Panc1 (cell line): Measurements from ENCODE around the gene BTD.

Experiments used
- POLR2AphosphoS5 ChIP-seq: IDR thresholded peaks from 2 replicates; pipeline ENCODE4 v1.6.1; 2012; ENCODE audit warnings: mild to moderate bottlenecking, low read depth, low read length, moderate library complexity
- SIN3A ChIP-seq: IDR thresholded peaks from 2 replicates; pipeline ENCODE4 v1.6.1; 2012; ENCODE audit warnings: low read depth, mild to moderate bottlenecking, low read length, moderate library complexity, borderline replicate concordance; ENCODE audit not compliant: insufficient read depth
- TCF7L2 ChIP-seq: IDR thresholded peaks from 2 replicates; pipeline ENCODE4 v1.6.1; 2011; ENCODE audit warnings: mild to moderate bottlenecking, low read depth, low read length, inconsistent platforms
- TF ChIP-seq, protein P1 (sequence below): fragments of 450-650 bp; IDR thresholded peaks from 2 replicates; pipeline ENCODE4 v1.5.1; 2017; ENCODE audit warnings: mild to moderate bottlenecking
- TF ChIP-seq, protein P2 (sequence below), 2 experiments: IDR thresholded peaks; 2 replicates each; pipeline ENCODE4 v1.6.1; 2011 to 2012; ENCODE audit warnings: low read depth in 2 of 2, control low read depth in 1 of 2, low read length in 1 of 2, mild to moderate bottlenecking in 1 of 2, moderate library complexity in 1 of 2; ENCODE audit not compliant: insufficient read depth in 1 of 2

DNA sequence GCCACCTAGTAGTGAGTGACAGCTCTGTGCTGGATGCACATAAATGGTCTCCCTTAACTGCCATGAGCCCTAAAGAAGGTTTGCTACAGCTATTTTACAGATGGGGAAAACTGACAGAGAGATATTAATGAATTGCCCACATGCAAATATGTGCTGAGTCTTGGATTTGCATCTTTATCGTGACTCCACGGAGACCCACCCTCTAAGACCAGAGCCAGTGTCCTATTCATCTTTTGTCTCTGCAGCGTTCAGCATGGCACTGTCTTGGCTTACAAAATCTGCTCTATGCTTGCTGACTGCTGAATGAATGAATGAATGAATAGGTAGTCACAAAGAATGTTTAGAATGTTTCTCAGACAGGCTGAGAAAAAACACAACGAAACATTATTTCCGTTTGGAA lies 48.3 kb downstream of the BTD start:
- TF ChIP-seq, protein P1, sequence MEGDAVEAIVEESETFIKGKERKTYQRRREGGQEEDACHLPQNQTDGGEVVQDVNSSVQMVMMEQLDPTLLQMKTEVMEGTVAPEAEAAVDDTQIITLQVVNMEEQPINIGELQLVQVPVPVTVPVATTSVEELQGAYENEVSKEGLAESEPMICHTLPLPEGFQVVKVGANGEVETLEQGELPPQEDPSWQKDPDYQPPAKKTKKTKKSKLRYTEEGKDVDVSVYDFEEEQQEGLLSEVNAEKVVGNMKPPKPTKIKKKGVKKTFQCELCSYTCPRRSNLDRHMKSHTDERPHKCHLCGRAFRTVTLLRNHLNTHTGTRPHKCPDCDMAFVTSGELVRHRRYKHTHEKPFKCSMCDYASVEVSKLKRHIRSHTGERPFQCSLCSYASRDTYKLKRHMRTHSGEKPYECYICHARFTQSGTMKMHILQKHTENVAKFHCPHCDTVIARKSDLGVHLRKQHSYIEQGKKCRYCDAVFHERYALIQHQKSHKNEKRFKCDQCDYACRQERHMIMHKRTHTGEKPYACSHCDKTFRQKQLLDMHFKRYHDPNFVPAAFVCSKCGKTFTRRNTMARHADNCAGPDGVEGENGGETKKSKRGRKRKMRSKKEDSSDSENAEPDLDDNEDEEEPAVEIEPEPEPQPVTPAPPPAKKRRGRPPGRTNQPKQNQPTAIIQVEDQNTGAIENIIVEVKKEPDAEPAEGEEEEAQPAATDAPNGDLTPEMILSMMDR = no peak
- TF ChIP-seq POLR2AphosphoS5 (no peak), TCF7L2 (no peak), SIN3A (no peak)
- TF ChIP-seq, protein P2, sequence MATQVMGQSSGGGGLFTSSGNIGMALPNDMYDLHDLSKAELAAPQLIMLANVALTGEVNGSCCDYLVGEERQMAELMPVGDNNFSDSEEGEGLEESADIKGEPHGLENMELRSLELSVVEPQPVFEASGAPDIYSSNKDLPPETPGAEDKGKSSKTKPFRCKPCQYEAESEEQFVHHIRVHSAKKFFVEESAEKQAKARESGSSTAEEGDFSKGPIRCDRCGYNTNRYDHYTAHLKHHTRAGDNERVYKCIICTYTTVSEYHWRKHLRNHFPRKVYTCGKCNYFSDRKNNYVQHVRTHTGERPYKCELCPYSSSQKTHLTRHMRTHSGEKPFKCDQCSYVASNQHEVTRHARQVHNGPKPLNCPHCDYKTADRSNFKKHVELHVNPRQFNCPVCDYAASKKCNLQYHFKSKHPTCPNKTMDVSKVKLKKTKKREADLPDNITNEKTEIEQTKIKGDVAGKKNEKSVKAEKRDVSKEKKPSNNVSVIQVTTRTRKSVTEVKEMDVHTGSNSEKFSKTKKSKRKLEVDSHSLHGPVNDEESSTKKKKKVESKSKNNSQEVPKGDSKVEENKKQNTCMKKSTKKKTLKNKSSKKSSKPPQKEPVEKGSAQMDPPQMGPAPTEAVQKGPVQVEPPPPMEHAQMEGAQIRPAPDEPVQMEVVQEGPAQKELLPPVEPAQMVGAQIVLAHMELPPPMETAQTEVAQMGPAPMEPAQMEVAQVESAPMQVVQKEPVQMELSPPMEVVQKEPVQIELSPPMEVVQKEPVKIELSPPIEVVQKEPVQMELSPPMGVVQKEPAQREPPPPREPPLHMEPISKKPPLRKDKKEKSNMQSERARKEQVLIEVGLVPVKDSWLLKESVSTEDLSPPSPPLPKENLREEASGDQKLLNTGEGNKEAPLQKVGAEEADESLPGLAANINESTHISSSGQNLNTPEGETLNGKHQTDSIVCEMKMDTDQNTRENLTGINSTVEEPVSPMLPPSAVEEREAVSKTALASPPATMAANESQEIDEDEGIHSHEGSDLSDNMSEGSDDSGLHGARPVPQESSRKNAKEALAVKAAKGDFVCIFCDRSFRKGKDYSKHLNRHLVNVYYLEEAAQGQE (IDR thresholded peaks at IDR 0.05; ENCODE audit: insufficient read depth in 1 of 2, low read depth in 2 of 2, low read length in 1 of 2) = no peak
